HG02938 (cell line): ENCODE data around the gene FBLIM1.

ENCODE experiments used
- ATAC-seq: cut with Tn5 transposase; IDR thresholded peaks from one replicate; pipeline ENCODE4 v1.9.1; 2021; ENCODE audit warnings: mild to moderate bottlenecking, moderate library complexity; ENCODE audit not compliant: unreplicated experiment

Gene FBLIM1

DNA sequence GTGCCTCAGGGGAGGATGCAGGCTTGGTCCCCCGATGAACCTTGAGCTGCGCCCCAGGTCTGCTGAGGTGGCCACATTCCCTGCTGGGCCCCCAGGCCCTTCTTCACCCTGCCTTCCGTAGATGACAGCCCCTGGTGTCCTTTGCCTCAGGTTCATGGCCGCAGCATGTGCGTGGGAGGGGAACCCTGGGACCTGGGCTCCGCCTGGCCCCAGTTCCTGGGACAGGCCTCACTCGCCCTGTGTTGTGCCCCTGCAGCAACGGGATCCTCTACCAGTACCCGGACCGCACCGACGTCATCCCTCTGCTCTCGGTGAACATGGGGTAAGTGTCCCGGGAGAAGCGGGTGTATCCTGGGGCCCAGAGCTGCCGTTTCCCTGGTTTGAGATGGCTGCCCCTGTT is 27.7 kb upstream of the FBLIM1 start:
- no peak for ATAC-seq

GRCh38 chr1:15731735-15732685 is 26.6 kb upstream of the FBLIM1 start:
- no peak for ATAC-seq

DNA sequence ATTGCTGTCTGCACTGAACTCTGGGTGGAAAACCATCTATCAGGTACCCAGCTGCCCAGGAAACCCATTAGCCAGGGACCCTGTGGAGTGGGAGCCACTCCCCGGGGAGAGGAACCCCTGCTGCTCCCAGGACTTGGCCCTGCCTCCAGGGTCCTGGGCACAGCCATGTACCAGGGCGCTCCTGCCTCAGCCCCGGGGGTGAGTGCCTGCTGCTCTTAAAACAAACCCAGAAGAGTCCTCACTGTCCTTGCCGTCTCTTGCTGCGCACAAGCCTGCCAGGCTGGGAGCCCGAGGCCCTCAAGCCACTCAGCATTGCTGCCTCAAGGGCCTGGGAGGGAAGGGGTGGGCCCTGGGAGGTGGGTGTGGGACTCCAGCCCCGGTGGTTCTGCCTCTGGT is 25.9 kb upstream of the FBLIM1 start:
- ATAC-seq, result no peak

DNA sequence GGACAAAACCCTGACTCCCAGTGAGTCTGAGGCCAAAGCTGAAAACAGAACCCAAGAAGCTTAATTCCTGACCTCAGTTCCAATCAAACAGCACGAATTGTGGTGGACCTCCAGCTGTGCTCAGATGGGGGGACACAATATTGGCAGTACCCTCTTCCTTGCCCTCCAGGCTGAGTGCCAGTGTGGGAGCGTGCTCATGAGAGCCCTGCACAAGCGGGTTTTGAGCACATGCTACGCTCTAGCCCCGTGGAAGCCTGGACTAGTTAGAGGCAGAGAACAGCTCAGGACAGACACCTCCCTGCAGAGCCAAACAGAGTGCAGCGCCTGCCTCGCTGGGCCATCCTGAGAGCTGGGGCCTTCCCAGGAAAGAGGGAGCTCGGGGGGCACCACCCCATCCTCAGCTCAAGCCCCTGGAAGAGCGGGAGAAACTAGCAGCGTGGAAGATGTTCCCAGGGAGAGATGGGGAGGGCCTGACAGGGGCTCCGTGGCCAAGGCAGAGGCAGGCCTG is 25.3 kb upstream of the FBLIM1 start:
- no peak for ATAC-seq

DNA sequence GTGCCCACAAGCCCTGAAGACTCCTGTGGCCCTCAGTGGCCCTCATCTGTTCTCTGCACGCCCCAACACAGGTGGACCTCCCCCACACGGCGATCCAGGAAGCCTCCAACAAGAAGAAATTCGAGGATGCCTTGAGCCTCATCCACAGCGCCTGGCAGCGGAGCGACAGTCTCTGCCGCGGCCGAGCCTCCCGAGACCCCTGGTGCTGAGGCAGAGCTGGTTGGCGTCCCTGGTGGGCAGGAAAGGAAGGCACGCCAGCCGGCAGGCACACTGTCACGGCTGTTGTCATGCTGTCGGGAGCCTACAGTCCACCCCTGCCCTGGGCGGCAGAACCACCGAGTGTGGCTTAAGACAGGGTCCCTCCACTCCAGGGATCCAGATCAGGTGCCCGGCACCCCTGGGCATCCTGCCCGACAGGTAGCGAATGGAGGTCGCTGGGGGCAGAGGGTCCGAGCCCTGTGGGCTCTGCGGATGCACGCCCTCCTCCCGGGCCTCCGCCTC is 24.8 kb upstream of the FBLIM1 start:
- ATAC-seq, result no peak

GRCh38 chr1:15734296-15734695 is 24.3 kb upstream of the FBLIM1 start:
- no peak for ATAC-seq

GRCh38 chr1:15734901-15735300 is 23.7 kb upstream of the FBLIM1 start:
- ATAC-seq, result no peak

DNA sequence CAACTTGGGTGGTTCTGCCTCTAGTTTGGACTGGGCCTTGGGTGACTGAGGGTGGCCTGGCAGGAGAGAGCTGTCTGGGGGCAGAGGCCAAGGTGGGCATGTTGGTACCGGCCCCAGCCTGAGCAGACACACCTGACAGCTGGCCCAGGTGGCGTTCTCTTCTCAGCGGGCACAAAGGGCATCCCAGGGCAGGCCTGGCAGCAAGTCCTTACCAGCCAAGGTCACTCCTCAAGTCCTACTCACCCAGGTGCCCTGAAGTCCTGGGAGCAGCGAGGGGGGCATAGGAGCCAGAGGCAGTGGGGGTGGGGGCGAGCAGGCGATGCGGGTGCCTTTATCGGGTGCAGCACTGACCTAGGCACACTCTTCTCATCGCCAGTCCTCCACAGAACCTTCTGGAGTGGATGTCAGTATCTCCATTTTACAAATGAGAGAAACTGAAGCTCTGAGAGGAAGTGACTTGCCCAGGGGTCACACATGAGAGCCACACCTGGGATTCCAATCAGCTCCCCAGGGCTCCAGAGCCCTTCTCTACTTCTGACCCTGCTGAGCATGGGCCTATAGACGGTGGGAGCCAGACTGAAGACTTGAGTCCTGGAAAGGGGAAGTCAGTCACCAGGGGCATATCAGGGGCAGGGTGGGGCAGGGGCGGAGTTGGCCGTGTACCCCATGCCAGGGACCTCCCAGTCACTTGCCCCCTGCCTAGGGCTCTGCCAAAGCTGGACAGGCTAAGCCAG is 23.1 kb upstream of the FBLIM1 start:
- no peak for ATAC-seq

DNA sequence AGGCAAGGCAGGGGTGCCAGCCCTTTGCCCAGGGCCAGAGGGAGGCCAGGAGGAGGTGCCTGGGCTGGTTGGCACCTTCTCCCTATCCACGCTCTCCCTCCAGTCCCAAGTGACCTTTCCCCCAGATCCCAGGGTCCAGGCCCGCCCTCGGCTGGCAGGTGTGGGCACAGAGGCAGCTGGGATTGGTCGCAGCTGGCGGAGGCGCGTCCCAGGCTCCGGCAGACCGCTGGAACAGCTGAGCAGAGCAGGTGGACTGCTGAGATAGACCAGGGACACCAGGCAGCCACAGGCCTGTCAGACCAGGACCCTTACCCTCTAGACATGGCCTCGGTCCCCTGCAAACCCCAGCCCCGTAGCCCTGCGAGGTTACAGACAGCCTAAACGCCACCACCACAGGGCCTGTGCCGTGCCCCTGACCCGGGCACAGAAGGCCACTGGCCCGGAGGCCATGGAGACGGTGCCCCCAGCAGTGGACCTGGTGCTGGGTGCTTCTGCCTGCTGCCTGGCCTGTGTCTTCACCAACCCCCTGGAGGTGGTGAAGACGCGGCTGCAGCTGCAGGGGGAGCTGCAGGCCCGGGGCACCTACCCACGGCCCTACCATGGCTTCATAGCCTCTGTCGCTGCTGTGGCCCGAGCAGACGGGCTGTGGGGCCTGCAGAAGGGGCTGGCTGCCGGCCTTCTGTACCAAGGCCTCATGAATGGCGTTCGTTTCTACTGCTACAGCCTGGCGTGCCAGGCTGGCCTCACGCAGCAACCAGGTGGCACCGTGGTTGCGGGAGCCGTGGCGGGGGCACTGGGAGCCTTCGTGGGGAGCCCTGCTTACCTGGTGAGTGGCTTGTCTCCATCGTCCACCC is 22.3 kb upstream of the FBLIM1 start, which contains the start of gene SLC25A34:
SLC25A34 (plus strand) TSS at position 221 of the 854 bp plus-strand sequence; CDS start at position 449, 228 bp downstream.
- ATAC-seq, result no peak

DNA sequence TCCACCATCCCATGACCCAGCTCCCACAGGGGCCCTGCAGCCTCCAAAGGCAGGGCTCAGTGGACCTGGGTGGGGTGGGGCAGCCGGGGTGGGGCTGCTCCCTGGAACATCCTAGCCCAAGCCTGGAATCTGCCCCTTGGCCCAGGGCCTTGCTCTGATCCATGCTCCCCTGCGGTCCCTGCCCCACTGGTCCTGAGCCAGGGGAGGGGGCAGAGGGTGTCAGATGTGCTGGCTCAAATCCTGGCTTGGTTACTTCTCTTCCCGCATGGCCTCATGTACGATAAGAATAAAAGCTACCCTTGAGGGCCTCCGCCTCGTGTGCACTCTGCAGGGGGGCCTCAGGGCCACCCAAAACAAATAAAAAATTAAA is 21.7 kb upstream of the FBLIM1 start:
- ATAC-seq, result no peak

DNA sequence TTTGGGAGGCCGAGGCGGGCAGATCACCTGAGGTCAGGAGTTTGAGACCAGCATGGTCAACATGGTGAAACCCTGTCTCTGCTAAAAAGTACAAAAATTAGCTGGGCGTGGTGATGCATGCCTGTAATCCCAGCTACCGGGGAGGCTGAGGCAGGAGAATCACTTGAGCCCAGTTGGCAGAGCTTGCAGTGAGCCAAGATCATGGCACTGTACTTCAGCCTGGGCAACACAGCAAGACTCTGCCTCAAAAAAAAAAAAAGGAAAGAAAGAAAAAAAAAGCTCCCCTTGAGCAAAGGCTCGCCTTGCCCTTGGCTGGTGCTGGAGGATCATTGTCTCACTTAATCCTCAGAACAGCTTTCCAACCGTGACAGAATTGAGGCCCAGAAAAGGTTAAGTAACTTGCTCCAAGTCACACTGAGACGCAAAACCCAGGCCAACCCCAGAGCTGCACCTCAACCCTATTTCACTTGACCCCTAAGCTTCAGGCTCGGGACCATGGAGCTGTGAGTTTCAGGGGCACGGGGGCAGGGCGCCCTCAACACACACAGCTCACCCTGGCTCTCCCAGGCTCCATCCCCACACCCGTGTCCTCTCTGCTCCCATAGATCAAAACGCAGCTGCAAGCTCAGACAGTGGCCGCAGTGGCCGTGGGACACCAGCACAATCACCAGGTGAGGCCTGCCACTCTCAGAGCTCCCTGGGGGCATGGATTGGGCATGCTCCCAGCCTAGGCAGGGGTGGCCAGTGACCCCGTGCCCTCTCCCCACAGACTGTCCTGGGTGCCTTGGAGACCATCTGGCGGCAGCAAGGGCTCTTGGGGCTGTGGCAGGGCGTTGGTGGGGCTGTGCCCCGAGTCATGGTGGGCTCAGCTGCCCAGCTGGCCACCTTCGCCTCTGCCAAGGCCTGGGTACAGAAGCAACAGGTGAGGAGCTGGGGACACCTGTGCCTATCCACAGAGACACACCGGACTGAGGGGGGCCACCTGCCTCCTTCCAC is 21.0 kb upstream of the FBLIM1 start:
- no peak for ATAC-seq

DNA sequence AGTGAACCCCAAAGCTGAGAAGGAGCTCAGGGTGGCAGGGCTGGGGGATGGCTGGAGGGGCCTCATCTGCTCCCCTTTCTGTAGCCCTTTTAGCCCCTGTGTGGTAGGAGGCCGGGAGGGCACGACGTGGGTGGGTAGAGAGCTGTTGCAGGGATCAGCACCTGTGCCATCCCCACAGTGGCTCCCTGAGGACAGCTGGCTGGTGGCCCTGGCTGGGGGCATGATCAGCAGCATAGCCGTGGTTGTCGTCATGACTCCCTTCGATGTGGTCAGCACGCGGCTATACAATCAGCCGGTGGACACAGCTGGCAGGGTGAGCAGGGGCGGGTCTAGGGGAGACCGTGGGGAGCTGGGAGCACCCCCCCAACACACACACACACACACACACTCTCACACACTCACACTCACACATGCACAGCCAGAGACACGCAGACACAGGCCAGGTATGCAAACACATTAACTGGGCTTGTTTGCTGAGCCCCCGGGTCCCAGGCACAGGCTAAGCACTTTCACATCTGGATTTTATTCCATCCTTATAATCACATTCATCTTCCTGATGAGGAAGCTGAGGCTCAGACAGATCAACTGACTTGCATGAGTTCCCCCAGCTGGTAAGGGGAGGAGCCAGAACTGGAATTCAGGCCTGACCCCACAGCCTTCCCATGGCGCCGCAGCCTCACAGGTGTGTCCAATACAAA is 20.0 kb upstream of the FBLIM1 start:
- no peak for ATAC-seq

DNA sequence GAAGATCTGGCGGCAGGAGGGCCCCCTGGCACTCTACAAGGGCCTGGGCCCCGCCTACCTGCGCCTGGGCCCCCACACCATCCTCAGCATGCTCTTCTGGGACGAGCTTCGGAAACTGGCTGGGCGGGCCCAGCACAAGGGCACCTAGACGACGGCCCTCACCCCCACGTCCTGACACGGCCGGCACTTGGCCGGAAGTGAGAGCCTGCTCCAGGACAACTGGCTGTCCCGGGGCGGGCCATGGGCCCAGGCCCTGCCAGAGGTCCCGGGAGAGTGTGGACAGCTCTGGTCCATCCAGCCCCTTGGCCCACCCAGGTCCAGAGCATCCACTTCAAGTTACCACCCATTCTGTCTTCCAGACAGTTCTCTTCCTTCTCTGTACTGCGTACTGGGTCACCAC is 19.3 kb upstream of the FBLIM1 start:
- ATAC-seq, result no peak

- no peak for ATAC-seq
Measured at GRCh38 chr1:15739745-15740144, 18.9 kb upstream of the FBLIM1 start.

GRCh38 chr1:15740924-15741850 is 17.4 kb upstream of the FBLIM1 start:
- ATAC-seq, result no peak

GRCh38 chr1:15742339-15742801 is 16.2 kb upstream of the FBLIM1 start, which contains the start of gene TMEM82:
TSS of gene TMEM82 (plus strand) at chr1:15742499. CDS start at chr1:15742560, 61 bp downstream.
- ATAC-seq, result no peak

GRCh38 chr1:15744122-15744679 is 14.4 kb upstream of the FBLIM1 start:
- no peak for ATAC-seq
